Activated T-cell treated with anti-CD3 and anti-CD28 coated beads, Interleukin-2, amount 50 U/mL, for 48 hours (primary cell): ENCODE results near the gene GPR155.
A peak's percentile ranks its signal among the peaks of the same experiment; 100 is the strongest.

Source experiments
- DNase-seq, 2 experiments: peaks; one replicate each; pipeline ENCODE4 v3.0.0-alpha.2; 2020

Gene GPR155, protein sequence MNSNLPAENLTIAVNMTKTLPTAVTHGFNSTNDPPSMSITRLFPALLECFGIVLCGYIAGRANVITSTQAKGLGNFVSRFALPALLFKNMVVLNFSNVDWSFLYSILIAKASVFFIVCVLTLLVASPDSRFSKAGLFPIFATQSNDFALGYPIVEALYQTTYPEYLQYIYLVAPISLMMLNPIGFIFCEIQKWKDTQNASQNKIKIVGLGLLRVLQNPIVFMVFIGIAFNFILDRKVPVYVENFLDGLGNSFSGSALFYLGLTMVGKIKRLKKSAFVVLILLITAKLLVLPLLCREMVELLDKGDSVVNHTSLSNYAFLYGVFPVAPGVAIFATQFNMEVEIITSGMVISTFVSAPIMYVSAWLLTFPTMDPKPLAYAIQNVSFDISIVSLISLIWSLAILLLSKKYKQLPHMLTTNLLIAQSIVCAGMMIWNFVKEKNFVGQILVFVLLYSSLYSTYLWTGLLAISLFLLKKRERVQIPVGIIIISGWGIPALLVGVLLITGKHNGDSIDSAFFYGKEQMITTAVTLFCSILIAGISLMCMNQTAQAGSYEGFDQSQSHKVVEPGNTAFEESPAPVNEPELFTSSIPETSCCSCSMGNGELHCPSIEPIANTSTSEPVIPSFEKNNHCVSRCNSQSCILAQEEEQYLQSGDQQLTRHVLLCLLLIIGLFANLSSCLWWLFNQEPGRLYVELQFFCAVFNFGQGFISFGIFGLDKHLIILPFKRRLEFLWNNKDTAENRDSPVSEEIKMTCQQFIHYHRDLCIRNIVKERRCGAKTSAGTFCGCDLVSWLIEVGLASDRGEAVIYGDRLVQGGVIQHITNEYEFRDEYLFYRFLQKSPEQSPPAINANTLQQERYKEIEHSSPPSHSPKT

DNA sequence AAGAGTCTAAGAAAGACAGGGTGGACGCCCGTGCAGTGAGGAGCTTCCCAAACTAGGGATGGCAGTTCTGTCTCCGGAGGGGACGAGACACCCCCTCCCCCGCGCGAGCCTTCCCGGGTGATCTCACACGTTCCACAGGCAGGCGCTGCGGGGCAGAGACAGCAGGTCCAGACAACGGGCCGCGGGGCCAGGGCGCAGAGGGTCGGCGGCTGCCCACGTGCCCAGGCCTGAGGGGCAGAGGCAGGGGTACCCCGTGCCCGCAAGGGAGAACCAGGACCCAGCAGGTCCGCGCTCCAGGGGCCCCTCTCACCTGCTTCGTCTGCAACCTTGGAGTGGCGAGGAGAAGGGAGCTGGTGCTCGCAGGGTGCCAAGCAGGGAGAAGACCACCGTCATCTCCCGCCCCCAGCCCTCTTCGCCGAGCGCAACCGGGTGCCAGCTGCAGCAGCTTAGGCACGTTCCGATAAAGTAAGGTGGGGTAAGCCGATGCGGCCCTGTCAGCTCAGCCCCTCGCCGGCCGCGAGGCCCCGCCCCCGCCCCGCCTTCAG, at the start of gene GPR155:
Gene GPR155, minus strand, starts transcription at position 467 of the 545 bp plus-strand sequence. CDS start 5,073 bp downstream, outside the sequence.
- DNase-seq: no peak

DNA sequence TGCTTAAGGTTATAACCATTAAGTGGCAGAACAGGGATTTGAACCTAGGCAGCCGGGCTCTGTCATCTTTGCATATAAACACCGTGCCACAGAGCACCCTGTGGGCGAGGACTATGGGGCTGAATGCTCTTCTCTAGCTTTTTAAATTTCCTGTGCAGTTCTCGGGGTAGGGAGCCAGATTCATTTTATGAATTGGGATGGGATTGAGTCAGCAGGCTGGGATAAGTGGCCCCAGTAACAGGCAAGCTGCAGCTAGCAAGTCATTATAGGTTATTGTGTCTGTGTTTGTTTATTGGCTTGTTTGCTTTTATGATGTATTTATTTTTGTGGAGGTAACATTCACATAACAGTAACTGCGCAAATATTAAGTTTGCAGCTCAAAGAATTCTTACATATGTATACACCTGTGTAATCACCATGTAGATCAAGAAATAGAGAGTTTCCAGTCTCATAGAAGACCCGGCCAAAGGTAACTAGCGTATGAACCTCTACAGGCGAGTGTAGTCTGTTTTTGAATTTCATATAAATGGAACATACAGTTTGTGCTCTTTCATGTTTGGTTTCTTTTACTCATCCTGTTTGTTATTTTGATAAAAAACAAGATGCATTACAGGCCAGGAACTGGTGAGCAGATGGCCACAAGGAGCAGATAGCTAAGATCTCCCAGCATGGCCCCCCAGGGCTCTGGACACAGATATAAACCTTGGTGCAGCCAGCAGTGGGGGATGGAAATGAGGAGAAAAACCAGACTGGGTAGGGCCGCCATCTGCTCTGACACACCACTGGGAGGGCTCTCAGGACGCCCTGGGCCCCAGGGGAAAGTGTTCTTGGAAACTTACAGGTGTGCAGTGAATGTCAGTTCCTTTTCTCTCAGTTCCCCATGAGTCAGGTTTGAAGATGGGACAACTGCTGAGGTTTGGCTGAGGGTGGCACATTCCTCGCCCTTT, 49.2 kb upstream of the GPR155 start:
- no peak for DNase-seq

GRCh38 chr2:174535083-174535482, 48.3 kb upstream of the GPR155 start:
- DNase-seq: no peak

DNA sequence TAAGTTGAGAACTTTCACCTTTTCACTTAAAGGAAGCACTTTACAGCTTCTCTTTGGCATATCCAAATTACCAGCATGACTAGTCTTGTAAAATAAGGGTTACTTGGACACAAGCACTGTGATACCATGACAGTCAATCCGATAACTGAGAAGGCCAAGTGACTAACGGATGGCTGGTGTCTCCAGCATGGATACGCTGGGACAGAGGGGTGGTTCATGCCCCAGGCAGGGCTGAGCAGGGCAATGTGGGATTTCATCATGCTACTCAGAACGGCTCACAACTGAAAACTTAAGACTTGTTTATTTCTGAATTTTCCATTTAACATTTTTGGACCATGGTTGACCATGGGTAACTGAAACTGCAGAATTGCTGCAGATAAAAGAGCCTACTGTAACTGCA, 43.1 kb upstream of the GPR155 start:
- no peak for DNase-seq

DNA sequence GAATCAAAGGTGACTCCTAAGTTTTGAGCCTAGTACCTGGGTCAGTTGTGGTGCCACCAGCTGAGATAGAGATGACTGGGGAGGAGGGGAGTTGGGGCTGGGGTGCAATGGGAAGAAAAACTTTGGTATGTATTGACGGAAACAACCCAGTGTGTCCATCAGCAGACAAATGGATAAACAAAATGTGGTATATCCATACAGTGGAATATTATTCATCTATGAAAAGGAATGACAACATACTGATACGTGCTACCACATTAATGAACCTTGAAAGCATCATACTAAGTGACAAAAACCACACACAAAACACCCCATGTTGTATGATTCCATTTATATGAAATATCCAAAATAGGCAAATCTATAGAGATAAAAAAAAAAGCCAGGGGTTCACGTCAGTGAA, 41.1 kb upstream of the GPR155 start:
- no peak for DNase-seq

- DNase-seq: no peak
Observed at GRCh38 chr2:174527101-174527721, 40.4 kb upstream of the GPR155 start.

DNA sequence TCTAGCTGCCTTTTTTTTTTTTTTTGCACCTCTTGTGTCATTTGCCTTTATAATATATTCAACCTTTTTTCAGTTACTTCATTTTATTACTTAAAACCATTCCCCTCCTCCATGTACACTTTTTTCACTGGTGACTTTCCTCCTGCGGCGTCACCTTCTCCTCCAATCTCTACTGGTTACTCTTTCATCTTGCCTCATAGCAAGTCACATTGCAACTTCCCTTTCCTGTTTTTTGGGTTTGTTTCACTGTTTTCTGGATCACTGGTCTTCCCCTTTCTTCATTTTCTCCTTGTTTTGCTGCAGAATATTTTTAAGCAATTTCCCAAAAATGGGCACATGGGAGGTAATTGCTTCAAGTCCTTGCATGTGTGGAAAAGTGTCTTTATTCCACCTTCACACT, 37.7 kb upstream of the GPR155 start:
- no peak for DNase-seq

DNA sequence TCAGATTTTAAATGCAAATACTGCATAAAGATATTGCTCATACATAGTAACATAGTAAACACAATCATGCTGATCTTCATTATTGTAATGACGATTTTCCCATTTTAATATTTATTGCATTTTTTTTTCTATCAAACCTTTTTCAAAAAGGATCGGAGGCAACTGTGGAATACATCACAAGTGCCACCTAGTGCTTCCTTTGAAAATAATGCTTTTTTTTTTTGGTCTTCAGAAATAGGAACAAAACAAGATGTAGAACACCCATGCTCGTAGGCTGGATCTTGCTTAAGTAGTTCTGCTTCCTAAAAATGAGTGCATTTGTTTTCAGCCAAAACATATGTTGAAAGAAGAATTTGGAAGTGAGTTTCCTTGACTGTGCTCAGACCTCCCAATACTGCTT, 35.7 kb upstream of the GPR155 start:
- DNase-seq: no peak

DNA sequence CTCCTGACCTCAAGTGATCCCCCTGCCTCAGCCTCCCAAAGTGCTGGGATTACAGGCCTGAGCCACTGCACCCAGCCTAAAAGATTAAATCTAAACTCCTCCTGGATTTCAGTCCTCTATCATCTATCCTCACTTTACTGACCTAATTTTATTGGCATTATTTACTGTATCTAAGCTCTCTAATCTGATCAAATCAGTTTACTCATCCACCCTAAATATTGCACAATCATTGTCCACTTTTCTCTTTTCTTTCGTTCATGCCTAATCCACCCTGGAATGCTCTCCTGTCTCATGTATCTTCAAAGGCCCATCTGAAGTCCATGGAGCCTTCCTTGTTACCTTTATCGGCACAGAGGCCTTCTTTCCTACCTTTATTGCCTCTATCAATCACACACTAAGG, 31.6 kb upstream of the GPR155 start:
- no peak for DNase-seq

- no peak for DNase-seq
Observed at GRCh38 chr2:174516501-174517378, 29.9 kb upstream of the GPR155 start.

DNA sequence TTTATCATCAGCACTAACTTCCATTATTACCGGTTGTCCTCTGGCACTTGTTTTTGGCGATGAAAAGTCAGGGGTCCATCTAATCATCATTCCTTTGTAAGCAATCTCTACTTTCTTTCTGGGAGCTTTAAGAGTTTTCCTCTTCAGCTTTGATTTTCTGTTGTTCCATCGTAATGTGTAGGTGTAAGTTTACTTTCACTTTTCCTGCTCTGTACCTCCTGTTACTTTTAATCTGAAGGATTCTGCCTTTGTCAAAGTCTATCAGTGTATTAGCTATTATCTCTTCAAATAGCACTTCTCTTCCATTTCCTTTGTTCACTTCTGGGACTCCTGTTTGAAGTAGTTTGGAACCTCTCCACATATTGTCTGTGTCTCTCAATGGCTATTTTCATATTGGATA, 25.5 kb upstream of the GPR155 start:
- DNase-seq: no peak

DNA sequence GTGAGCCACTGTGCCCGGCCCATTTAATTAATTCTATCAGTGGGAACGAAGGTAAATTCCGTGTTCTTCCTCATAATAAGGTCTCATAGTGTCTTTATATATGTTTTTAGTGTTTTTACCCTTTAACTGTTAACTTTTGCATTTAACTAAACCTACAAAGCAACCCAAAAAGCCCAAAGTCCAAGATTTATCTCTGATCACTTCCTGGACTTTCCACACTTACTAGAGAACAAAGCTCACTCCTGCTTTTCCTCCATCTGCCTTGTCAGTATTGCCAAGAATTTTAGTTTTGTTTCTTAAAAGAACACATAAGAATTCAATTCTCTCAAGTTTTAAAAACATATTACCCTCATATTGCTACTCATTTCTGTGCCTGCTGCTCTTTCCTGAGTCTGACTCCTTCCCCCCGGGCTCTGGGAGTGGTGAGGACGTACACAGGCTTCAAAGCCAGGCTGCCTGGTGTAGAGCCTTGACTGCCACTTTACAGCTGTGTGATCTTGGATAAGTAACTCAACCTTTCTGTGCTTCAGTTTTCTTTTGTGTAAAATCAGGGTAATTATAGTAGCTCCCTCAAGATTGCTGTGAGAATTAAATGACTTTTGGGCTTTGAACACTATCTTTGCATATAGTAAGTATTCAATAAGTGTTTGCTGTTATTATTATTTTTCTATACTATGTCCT, 24.9 kb upstream of the GPR155 start:
- no peak for DNase-seq

GRCh38 chr2:174510583-174511189, 23.9 kb upstream of the GPR155 start:
- no peak for DNase-seq

GRCh38 chr2:174503161-174503809, 16.5 kb upstream of the GPR155 start:
- no peak for DNase-seq

- no peak for DNase-seq
Observed at GRCh38 chr2:174499371-174499770, 12.5 kb upstream of the GPR155 start.

DNA sequence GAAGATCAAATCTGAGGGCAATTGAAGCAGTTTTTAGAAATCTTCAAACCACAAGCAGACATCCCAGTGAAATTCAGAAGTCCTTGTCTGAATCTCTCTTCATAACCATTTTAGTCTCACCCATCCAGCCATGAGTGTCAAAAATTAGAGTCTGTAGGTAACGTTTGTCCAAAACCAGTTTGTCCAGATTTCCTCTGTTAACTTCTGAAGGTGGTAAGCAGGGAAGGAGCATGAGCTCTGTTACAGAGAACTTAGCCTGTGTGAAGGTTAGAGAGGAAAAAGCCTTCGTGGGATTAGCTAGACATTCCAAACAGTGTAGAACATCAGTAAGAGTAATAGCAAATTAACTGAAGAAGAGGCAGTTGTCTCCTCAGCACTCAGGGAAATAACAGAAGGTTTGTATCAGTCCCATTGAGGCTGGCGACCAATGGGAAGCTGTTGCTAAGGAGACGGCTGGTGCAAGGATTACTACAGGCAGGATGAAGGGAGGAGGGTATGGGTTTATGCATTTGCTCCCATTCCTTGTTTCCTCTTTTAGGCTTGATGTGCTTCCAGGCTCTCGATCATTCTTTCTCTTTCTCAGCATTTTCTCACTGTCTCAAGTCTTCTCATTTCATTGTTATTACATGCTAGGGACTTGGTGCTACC, 8.7 kb upstream of the GPR155 start:
- DNase-seq: no peak

GRCh38 chr2:174493549-174494331, 6.9 kb upstream of the GPR155 start:
- DNase-seq: peak; percentile 25 to 27

GRCh38 chr2:174492963-174493431, 6.2 kb upstream of the GPR155 start:
- DNase-seq: peak; percentile 53 to 57
